Mesendoderm (in vitro differentiated cells): ENCODE data around the gene CDYL.

Experiments
- DNase-seq: peaks from one replicate; pipeline ENCODE4 v3.0.0; 2013
- H2AK5ac ChIP-seq: 2 replicates; pipeline ENCODE4 v1.6.1; 2013; ENCODE audit warnings: low read length, inconsistent platforms
- H2BK120ac ChIP-seq: 2 replicates; pipeline ENCODE4 v1.6.1; 2013; ENCODE audit warnings: low read depth, mild to moderate bottlenecking, low read length, moderate library complexity, mixed read lengths
- H2BK15ac ChIP-seq: replicated peaks from 2 replicates; pipeline ENCODE4 v1.6.1; 2013; ENCODE audit warnings: low read depth, mild to moderate bottlenecking, moderate library complexity
- H2BK5ac ChIP-seq: 2 replicates; pipeline ENCODE4 v1.6.1; 2013; ENCODE audit warnings: low read length, inconsistent platforms
- H3K18ac ChIP-seq: 2 replicates; pipeline ENCODE4 v1.6.1; 2013; ENCODE audit warnings: mild to moderate bottlenecking, low read length, mixed read lengths
- H3K23ac ChIP-seq: one replicate; pipeline ENCODE4 v1.6.1; 2013; ENCODE audit warnings: low read length
- H3K27ac ChIP-seq: 2 replicates; pipeline ENCODE4 v1.5.1; 2013; ENCODE audit warnings: low read depth, mild to moderate bottlenecking, inconsistent platforms, low read length, moderate library complexity
- H3K27me3 ChIP-seq: 2 replicates; pipeline ENCODE4 v1.6.1; 2013; ENCODE audit warnings: low read length, control low read depth, mild to moderate bottlenecking, inconsistent platforms; ENCODE audit not compliant: insufficient read depth, poor library complexity
- H3K36me3 ChIP-seq: 2 replicates; pipeline ENCODE4 v1.6.1; 2013; ENCODE audit warnings: low read length, inconsistent platforms; ENCODE audit not compliant: control insufficient read depth, insufficient read depth
- H3K4ac ChIP-seq: one replicate; pipeline ENCODE4 v1.6.1; 2013; ENCODE audit warnings: low read depth, mild to moderate bottlenecking, low read length, moderate library complexity
- H3K4me1 ChIP-seq: 2 replicates; pipeline ENCODE4 v1.6.1; 2013; ENCODE audit warnings: low read depth, low read length, inconsistent platforms; ENCODE audit not compliant: control insufficient read depth
- H3K4me2 ChIP-seq: 2 replicates; pipeline ENCODE4 v1.6.1; 2013; ENCODE audit warnings: low read length
- H3K4me3 ChIP-seq: 2 replicates; pipeline ENCODE4 v1.5.1; 2013; ENCODE audit warnings: mild to moderate bottlenecking, low read length
- H3K56ac ChIP-seq: one replicate; pipeline ENCODE4 v1.6.1; 2013; ENCODE audit warnings: low read length
- H3K79me1 ChIP-seq: 2 replicates; pipeline ENCODE4 v1.6.1; 2013; ENCODE audit warnings: low read length, inconsistent platforms
- H3K79me2 ChIP-seq: 2 replicates; pipeline ENCODE4 v1.6.1; 2013; ENCODE audit warnings: mild to moderate bottlenecking, low read length; ENCODE audit not compliant: control insufficient read depth, insufficient read depth
- H3K9ac ChIP-seq: 2 replicates; pipeline ENCODE4 v1.6.1; 2013; ENCODE audit warnings: low read length, inconsistent platforms
- H4K5ac ChIP-seq: one replicate; pipeline ENCODE4 v1.6.1; 2013; ENCODE audit warnings: low read length
- H4K8ac ChIP-seq: one replicate; pipeline ENCODE4 v1.6.1; 2013; ENCODE audit warnings: low read depth, mild to moderate bottlenecking, control low read depth, low read length, moderate library complexity
- WGBS: extraction: QIAGEN DNeasy Blood & Tissue Kit; methylation state at CpG from one replicate; pipeline ENCODE4 v1.1.7; 2013; ENCODE audit warnings: low lambda C conversion rate, missing lambda C conversion rate; ENCODE audit not compliant: insufficient coverage; ENCODE audit errors: extremely low coverage; 5-methylcytosine and 5-hydroxymethylcytosine counted together

Gene CDYL

GRCh38 chr6:4812068-4812467 lies 35.9 kb downstream of the CDYL start:
- H2BK15ac ChIP-seq = no peak overlapping the region
- DNase-seq = no peak
- peaks cover 67% of the 10 kb centered on the region for H3K79me2 ChIP-seq
- H3K18ac ChIP-seq = no peak overlapping the region
- no peak overlapping the region for H3K4ac ChIP-seq
- H3K27ac ChIP-seq = no peak overlapping the region
- no peak overlapping the region for H3K4me3 ChIP-seq
- no peak overlapping the region for H3K4me2 ChIP-seq
- no peak overlapping the region for H2BK5ac ChIP-seq
- H3K4me1 ChIP-seq = no peaks in the 10 kb centered on the region
- no peak overlapping the region for H2AK5ac ChIP-seq
- no peak overlapping the region for H3K9ac ChIP-seq
- no peak overlapping the region for H2BK120ac ChIP-seq
- H3K27me3 ChIP-seq = no peaks in the 10 kb centered on the region
- no peak overlapping the region for H4K5ac ChIP-seq
- H4K8ac ChIP-seq = no peak overlapping the region
- H3K56ac ChIP-seq = no peak overlapping the region
- peaks cover 20% of the 10 kb centered on the region for H3K79me1 ChIP-seq
- H3K23ac ChIP-seq = no peak overlapping the region
- no peaks in the 10 kb centered on the region for H3K36me3 ChIP-seq
- WGBS = no CpG with 5 or more reads among the region's 4 CpGs

- no peak overlapping the region for H3K23ac ChIP-seq
- H3K36me3 ChIP-seq = no peaks in the 10 kb centered on the region
- no peak overlapping the region for H3K4ac ChIP-seq
- no peak overlapping the region for H3K18ac ChIP-seq
- no peak overlapping the region for H3K56ac ChIP-seq
- no peak overlapping the region for H4K8ac ChIP-seq
- no peak overlapping the region for H3K27ac ChIP-seq
- no peak for DNase-seq
- H4K5ac ChIP-seq = no peak overlapping the region
- peaks cover 61% of the 10 kb centered on the region for H3K79me2 ChIP-seq
- no peak overlapping the region for H3K4me3 ChIP-seq
- H2BK15ac ChIP-seq = no peak overlapping the region
- H2BK120ac ChIP-seq = no peak overlapping the region
- H3K27me3 ChIP-seq = no peaks in the 10 kb centered on the region
- no CpG with 5 or more reads among the region's 8 CpGs for WGBS
- H3K79me1 ChIP-seq = peaks cover 18% of the 10 kb centered on the region
- no peaks in the 10 kb centered on the region for H3K4me1 ChIP-seq
- no peak overlapping the region for H2AK5ac ChIP-seq
- H3K9ac ChIP-seq = no peak overlapping the region
- no peak overlapping the region for H3K4me2 ChIP-seq
- no peak overlapping the region for H2BK5ac ChIP-seq
Measured at GRCh38 chr6:4813055-4813454, 36.9 kb downstream of the CDYL start.

GRCh38 chr6:4814212-4814611 lies 38.0 kb downstream of the CDYL start:
- Histone ChIP-seq H3K79me2 (peaks cover 59% of the 10 kb centered on the region), H3K18ac (no peak overlapping the region), H2BK15ac (no peak overlapping the region), H3K4me3 (no peak overlapping the region), H3K9ac (no peak overlapping the region), H4K8ac (no peak overlapping the region), H3K56ac (no peak overlapping the region), H3K79me1 (peaks cover 19% of the 10 kb centered on the region), H3K27ac (no peak overlapping the region), H3K4ac (no peak overlapping the region), H3K4me2 (no peak overlapping the region), H2AK5ac (no peak overlapping the region), H2BK120ac (no peak overlapping the region), H3K23ac (no peak overlapping the region), H3K36me3 (no peaks in the 10 kb centered on the region), H4K5ac (no peak overlapping the region), H3K4me1 (no peaks in the 10 kb centered on the region), H2BK5ac (no peak overlapping the region), H3K27me3 (no peaks in the 10 kb centered on the region)
- DNase-seq = no peak

- Histone ChIP-seq H3K27ac (no peak overlapping the region), H2AK5ac (no peak overlapping the region), H3K9ac (no peak overlapping the region), H3K4ac (no peak overlapping the region), H4K5ac (no peak overlapping the region), H3K79me2 (peaks cover 65% of the 10 kb centered on the region), H2BK5ac (no peak overlapping the region), H3K4me1 (no peaks in the 10 kb centered on the region), H3K27me3 (no peaks in the 10 kb centered on the region), H3K79me1 (peaks cover 25% of the 10 kb centered on the region), H3K4me2 (no peak overlapping the region), H2BK120ac (no peak overlapping the region), H4K8ac (no peak overlapping the region), H3K36me3 (no peaks in the 10 kb centered on the region), H3K56ac (no peak overlapping the region), H3K4me3 (no peak overlapping the region), H2BK15ac (no peak overlapping the region), H3K23ac (no peak overlapping the region), H3K18ac (no peak overlapping the region)
- WGBS = no CpG with 5 or more reads among the region's 2 CpGs
- DNase-seq = no peak
Measured at GRCh38 chr6:4814987-4815386, 38.8 kb downstream of the CDYL start.

- H3K27ac ChIP-seq = no peak overlapping the region
- DNase-seq = no peak
- H3K9ac ChIP-seq = no peak overlapping the region
- H4K5ac ChIP-seq = no peak overlapping the region
- no peaks in the 10 kb centered on the region for H3K4me1 ChIP-seq
- no peaks in the 10 kb centered on the region for H3K27me3 ChIP-seq
- no peak overlapping the region for H2BK15ac ChIP-seq
- no peak overlapping the region for H2AK5ac ChIP-seq
- no peak overlapping the region for H2BK5ac ChIP-seq
- H3K36me3 ChIP-seq = no peaks in the 10 kb centered on the region
- H3K79me2 ChIP-seq = peaks cover 66% of the 10 kb centered on the region
- no peak overlapping the region for H3K23ac ChIP-seq
- H3K79me1 ChIP-seq = peaks cover 29% of the 10 kb centered on the region
- no peak overlapping the region for H2BK120ac ChIP-seq
- H3K4ac ChIP-seq = no peak overlapping the region
- no peak overlapping the region for H3K56ac ChIP-seq
- H3K18ac ChIP-seq = no peak overlapping the region
- no peak overlapping the region for H4K8ac ChIP-seq
- WGBS = no CpG with 5 or more reads among the region's 2 CpGs
- no peak overlapping the region for H3K4me2 ChIP-seq
- no peak overlapping the region for H3K4me3 ChIP-seq
Measured at GRCh38 chr6:4815584-4815983, 39.4 kb downstream of the CDYL start.

GRCh38 chr6:4816904-4817303 lies 40.7 kb downstream of the CDYL start:
- no peak overlapping the region for H4K8ac ChIP-seq
- no peak overlapping the region for H3K23ac ChIP-seq
- H2BK15ac ChIP-seq = no peak overlapping the region
- H3K27ac ChIP-seq = no peak overlapping the region
- no CpG with 5 or more reads among the region's 2 CpGs for WGBS
- no peak overlapping the region for H3K4me3 ChIP-seq
- no peaks in the 10 kb centered on the region for H3K36me3 ChIP-seq
- H2AK5ac ChIP-seq = no peak overlapping the region
- H3K79me1 ChIP-seq = peaks cover 28% of the 10 kb centered on the region
- H3K56ac ChIP-seq = no peak overlapping the region
- no peak overlapping the region for H4K5ac ChIP-seq
- no peak overlapping the region for H3K9ac ChIP-seq
- DNase-seq = no peak
- no peak overlapping the region for H2BK5ac ChIP-seq
- H3K79me2 ChIP-seq = peaks cover 65% of the 10 kb centered on the region
- H3K4me2 ChIP-seq = no peak overlapping the region
- H3K4me1 ChIP-seq = no peaks in the 10 kb centered on the region
- no peaks in the 10 kb centered on the region for H3K27me3 ChIP-seq
- H2BK120ac ChIP-seq = no peak overlapping the region
- no peak overlapping the region for H3K18ac ChIP-seq
- no peak overlapping the region for H3K4ac ChIP-seq
